GM18498 (cell line): ENCODE data around the gene WDR27.
"Not testable (repeated sequence)": the region's sequence is repeated elsewhere in the genome, so short reads cannot be mapped to it uniquely, and the experiment has no call there.

Experiments used
- ATAC-seq: cut with Tn5 transposase; IDR thresholded peaks from one replicate; pipeline ENCODE4 v1.9.1; 2021; ENCODE audit warnings: mild to moderate bottlenecking, moderate library complexity; ENCODE audit not compliant: unreplicated experiment

The WDR27 gene

DNA sequence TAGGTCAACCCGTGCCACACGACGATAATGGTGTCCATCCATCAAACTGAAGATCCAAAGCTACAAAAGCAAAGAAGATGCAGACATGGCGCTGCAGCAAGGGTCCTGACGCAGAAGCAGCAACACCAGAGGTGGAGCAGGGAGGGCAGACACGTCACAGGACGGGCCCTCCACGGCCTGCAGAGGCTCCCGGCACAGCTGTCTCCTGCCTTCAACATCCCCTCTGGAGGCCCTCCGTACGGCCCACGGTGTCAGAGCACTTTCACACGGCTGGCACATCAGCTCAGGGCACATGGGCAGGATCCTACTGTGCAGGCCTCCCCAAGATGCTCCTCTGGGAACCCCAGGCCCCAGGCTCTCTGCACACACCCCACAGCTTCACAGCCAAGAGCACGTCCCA, 37.6 kb downstream of the WDR27 start:
- ATAC-seq: no peak

DNA sequence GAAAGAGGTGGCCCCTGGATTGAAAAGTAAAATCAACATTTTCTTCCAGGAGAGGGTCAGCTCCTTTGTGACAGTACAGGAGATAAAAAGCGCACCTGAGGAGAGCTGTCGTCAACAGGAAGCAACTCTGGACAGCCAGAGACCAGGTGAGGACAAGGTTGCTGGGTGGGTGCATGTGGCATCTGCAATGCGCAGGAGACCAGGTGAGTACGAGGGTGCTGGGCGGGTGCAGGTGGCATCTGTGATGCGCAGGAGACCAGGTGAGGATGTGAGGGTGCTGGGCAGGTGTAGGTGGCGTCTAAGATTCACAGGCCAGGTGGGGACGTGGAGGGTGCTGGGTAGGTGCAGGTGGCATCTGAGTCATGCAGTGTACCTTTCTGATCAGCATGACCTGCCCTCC, 38.4 kb downstream of the WDR27 start:
- no peak for ATAC-seq

DNA sequence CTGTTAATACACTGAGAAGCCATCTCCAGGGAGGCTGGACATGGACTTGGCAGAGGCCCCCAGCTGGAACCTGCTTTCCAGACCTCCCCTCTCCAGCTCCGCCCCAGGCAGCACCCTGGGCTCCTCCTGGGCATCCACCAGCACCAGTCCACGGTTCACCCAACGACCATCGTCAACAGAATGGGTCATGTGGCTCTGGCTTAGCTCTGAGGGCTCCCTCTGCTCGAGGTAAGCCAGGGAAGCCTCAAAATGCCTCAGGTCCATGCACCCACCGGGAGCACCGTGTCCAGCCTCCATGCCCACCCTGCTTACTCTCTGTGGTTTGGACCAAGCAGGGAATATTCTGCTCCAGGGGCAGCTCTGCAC, 40.5 kb downstream of the WDR27 start:
- no peak for ATAC-seq

DNA sequence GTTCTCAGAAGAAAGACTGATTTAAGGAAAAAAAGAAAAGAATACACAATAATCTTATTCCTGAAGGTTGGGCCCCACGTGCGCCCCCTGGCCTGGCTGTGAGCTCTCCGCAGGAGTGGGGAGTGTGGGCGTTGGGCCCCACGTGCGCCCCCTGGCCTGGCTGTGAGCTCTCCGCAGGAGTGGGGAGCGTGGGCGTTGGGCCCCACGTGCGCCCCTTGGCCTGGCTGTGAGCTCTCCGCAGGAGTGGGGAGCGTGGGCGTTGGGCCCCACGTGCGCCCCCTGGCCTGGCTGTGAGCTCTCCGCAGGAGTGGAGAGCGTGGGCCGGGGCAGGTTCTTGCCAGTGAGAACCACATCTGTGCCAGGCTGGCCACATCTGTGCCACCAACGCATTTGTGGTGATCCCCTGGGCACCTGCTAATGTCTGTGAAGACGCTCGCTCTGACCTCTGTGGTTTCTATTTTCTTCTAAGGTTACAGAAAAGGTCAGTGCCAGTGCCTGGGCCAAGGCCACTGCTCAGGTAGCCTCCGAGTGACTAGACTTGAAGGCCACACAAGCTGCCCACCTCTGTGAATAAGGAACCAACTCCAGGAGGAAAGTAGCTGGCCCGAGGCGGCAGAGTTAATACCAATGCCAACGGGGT, 41.0 kb downstream of the WDR27 start:
- no peak for ATAC-seq

DNA sequence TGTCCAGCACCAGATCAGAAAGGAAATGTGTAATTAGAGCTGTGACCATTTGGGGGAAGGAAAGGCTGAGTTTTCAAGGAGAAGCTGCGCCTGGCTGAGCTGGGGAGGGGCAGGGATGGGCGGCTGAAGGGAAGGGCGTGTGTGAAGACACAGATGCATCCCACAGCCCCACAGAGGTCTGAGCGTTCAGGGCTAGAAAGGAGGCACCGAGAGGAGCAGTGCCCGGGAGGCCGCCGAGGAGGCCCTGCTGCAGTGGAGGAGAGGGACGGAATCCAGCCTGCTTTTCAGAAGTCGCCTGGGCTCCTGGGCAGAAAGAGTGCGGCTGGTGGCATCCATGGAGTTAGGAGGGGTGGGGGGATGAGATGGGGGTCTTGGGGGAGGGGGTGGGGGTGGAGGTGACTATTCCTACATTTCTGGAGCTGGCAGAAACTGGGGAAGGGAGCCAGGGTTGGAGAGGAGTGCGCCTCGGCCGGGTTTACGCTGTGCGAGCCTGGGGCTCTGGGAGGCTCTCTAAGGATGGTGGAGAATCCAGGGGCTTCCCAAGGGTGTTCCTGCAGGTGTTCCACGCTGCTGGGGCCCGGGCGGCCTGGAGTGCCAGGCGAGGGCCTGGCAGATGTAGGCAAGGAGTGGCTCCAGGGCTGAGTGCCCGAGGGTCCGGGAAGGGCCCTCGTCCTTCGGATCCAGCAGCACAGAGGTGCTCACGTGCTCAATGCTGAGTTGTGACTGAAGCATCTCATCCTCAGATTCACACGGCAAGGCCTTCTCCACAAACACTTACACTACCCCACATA, 41.8 kb downstream of the WDR27 start:
- ATAC-seq: no peak

DNA sequence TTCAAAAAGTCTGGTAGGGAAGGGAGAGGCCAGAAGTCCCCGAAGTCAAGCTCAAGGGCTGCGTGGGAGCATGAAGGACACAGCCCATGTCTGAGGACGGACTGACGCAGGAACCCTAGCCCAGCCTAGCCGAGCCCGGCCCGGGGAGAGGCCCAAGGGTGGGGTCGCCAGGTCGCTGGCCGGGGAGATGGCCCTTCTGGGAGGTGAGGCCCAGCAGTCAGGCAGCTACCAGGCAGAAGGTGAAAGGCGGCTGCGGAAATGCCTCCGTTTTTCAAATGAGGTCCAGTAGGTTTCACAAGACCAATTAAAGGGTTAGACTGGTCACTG, 44.6 kb downstream of the WDR27 start:
- ATAC-seq: no peak

DNA sequence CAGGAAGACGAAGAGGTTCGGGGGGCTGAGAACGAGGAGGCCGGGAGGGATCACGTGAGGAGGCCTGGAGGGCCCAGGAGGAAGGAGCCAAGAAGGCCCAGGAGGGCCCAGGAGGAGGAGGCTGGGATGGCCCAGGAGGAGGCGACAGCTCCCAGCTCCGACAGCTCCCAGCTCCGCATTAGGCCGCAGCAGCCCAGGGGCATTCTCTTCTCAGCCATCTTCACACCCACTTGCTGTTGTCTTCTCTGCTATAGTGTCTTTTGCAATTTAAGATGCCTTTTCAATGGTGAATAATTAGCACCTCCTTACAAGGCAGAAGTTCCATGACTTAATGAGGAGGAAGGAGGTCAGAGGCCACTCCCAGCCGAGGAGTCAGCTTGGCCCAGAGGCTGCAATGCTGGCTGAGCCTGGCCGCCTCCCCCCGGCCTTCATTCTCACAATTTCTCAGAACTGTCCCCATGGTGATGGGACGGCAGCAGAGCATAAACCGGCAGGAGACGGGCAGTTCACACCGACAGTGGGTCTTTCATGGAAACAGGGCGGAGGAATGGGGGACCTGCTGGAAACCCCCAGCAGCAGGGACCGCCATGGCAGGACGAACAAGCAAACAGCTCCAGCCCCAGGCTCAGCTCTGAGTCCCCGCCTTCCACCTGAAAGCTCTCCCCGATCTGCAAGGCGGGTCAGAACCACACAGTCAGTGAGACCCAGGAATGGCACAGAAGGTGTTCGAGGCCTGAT, 45.1 kb downstream of the WDR27 start:
- no peak for ATAC-seq

DNA sequence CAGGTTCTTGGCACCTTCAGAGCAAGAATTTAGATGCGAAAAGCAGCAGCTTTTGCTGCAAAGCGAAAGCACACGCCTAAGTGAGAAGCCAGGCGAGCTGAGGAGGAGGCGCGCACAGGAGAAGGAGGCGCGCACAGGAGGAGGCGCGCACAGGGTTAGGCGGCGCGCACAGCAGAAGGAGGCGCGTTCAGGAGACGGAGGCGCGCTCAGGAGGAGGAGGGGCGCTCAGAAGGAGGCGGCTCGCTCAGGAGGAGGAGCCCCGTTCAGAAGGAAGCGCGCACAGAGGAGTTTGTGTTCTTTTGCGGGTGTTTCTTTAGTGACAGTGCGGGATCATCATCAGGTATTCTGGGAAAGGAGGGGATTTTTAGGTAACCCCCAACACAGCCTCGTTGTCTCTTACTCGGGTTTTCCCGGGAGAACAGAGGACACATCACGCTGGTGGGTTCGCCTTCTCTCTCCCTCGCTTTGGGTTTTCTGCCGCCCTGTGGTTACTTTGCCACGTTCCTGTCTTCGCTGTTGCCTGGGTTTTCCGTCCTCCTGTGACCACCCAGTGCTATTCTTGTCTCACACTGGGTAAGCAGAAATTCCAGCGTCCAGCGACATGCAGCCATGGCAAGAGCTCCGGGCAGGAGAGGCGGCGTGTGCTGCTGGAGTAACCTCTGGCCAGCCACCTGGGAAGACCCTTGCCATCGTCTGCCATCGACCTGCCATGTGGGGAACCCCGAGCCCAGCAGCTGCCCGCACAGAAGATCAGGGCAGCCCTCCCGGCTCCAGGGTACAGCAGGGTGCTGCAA, 47.0 kb downstream of the WDR27 start:
- ATAC-seq: peak; percentile 96

DNA sequence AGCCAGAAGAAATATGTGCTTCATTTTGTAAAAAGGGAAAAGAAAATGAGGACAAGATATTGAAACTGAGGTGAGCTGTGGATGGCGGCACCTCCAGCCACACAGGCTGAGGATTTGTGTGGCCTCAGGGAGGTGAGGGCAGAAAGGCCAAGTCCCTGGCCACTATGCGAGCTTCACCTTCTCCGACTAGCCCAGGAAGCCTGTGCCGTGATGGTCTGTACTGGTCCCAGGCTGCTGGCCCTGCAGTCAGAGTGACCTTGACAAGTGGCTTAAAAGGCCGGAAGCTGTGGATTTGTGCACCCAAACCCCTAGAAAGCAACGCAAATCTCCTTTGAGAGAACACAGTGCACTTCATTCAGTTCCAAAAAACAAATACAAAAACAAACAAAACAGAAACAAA, 48.1 kb downstream of the WDR27 start:
- ATAC-seq: no peak

DNA sequence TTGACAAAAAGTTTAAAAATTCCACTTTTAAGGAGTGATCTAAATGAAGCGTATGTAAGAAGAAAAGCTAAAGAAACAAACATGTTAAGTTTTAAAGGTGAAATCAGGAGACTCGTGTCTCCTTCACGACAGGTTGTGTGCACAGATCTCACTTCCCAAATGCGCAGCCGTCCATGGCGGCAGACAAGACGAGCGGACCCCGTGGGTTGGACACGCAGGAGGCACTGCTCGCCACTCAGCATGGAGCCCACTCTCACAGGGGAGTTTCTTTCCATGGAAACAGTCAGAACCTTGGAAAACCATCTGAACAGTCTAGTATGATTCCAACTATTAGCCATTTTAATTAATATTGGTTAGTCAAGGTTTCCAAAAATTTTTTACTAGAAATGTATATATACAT, 48.9 kb downstream of the WDR27 start:
- ATAC-seq: no peak

DNA sequence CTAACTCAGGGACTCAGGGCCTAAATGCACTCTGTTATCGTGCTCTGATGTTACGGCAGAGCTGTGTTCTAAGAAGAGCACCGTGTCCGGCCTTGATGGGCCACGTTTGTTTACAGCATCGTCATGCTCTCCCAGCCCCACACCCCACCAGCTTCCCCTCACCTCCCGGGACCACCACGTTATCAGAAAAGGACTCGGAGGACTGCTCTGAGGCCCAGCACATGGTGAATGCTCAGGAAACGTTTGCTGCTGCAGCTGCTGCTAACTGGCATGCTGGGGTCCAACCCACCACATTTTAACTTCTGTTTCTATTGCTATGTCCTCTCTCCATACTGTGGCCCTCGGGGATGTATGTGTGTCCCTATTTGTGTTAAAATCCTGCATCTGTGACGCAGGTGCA, 50.3 kb downstream of the WDR27 start:
- ATAC-seq: no peak

DNA sequence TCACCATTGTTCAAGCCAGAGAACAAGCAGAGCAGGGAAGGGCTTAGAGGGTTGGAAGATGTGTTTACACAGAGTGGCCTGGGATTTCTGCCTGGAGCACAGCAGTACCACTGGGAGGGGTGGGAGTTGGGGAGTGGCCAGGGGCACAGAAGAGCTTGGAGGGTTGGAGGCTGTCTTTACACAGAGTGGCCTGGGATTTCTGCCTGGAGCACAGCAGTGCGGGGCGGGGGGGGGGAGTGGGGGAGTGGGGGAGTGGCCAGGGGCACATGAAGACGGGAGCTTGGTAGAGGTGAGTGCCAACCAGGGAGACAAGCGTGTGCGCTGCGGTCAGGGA, 50.9 kb downstream of the WDR27 start:
- ATAC-seq: no peak

DNA sequence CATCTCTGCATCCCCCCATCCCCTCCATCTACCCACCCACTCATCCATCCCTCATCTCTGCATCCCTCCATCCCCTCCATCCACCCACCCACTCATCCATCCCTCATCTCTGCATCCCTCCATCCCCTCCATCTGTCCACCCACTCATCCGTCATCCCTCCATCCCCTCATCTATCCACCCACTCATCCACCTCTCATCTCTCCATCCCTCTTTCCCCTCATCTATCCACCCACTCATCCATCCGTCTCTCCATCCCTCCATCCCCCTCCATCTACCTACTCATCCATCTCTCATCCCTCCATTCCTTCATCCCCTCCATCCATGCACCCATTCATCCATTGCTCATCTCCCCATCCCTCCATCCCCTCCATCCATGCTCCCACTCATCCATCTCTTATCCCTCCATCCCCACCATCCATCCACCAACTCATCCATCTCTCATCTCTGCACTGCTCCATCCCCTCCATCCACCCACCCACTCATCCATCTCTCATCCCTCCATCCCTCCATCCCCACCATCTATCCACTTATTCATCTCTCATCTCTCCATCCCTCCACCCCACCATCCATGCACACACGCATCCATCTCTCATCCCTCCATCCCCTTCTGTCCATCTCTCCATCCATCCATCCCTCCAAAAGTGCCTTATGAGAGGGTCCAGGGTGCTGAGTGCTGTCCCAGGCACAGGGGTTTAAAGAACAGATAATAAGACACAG, 51.4 kb downstream of the WDR27 start:
- no peak for ATAC-seq

DNA sequence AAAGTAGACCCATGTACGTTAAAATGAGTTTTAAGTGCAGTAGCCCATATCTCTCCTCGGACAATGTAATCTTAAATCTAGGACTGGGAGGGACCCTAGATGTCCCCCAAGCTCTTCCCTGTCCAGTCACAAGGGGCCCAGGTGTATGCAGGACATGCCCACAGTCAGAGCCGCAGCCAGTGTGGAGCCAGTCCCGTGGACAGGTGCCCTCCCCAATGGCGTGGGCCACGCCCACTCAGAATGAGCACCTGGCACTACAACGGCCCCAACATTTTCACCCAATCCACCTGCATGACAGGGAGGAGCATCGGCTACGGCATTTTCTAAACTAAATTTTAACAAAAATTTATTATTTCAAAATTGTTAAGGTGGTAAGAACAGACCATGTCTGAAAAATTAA, 53.2 kb downstream of the WDR27 start:
- no peak for ATAC-seq

DNA sequence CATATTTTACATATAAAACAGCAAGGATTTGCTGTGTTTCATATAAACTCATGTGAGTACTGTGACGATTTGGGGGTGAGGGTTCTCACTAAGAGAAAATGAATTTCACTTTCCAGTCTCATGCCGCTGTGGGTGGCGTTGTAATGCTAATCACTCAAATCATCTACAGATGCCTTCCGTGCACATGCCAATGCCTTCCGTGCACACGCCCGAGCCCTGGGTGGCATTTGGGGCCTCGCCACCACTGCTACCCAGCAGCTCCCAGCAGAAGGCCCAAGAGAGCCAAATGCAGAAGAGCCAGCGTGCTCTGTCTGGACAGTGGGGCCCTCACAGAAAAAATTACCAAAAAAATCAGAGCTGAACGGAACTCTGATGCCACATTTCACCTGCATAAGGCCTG, 53.7 kb downstream of the WDR27 start:
- ATAC-seq: no peak

DNA sequence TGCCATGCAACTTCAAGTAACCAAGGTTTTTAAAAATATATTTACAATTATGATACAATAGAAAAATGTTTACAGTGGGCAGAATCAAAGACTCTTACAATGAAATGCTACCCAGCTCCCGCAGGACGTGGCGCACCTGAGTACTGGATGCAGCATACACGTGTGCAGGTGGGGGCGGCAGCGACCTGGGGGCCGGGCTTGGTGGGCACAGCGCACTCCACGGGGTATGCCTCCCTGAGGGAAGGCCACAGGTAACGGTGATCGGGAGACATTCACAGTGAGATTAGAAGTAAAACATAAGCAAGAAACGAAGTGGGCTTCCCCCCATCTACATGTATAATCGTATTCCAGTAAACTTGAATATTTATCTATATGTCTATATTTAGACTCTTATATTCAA, 54.2 kb downstream of the WDR27 start:
- ATAC-seq: no peak

DNA sequence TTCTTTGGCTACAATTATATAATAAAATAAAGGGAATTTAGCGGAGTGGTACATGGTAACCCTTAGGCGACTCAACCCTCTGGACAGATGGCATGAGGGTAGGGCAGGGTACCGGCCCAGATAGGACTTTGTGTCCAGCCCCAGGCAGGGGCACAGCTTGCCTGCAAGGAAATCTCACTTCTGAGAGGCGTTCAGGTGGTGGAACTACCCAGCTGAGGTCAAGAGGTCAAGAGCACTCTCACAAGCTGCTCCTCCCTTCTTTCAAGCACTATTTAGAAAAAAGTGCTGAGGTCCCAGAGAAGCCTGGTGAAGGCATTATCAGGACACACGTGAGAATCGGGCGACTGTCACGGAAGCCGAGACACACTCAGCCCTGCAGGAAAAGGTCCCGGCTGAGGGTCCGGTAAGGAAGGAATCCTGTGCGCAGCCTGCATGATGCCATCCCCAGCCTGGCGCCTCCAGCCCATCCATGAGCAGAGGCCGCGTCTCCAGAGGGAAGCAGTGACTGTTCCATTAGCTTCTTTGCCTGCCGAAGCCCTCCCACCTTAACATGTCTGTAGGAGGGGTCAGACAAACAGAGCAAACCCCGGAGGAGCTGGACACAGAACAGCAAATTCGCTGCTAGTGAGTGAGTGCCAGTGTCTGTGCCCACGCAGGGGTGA, 54.8 kb downstream of the WDR27 start:
- no peak for ATAC-seq

DNA sequence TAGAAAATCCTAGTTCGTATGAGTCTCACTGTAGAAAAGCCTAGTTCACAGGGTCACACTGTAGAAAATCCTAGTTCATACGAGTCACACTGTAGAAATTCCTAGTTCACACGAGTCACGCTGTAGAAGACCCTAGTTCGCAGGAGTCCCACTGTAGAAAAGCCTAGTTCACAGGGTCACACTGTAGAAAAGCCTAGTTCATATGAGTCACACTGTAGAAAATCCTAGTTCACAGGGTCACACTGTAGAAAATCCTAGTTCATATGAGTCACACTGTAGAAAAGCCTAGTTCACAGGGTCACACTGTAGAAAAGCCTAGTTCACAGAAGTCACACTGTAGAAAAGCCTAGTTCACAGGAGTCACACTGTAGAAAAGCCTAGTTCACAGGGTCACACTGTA, 56.4 kb downstream of the WDR27 start:
- ATAC-seq: not testable (repeated sequence)

DNA sequence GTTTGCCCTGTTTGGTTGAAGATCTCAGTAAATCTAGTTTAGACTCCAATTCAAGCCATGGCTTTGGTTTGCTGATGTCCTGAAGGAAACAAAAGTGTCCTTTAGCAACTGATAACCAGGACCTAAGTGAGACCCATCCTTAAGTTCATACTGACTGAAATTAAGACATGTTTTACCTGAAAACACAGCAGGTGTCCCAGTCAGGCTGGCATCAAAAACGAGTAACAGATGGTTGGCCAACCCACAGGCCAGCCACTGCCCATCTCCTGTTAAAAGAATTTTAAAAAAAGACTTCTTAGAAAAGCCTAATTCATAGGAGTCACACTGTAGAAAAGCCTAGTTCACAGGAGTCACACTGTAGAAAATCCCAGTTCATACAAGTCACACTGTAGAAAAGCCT, 58.3 kb downstream of the WDR27 start:
- ATAC-seq: no peak

DNA sequence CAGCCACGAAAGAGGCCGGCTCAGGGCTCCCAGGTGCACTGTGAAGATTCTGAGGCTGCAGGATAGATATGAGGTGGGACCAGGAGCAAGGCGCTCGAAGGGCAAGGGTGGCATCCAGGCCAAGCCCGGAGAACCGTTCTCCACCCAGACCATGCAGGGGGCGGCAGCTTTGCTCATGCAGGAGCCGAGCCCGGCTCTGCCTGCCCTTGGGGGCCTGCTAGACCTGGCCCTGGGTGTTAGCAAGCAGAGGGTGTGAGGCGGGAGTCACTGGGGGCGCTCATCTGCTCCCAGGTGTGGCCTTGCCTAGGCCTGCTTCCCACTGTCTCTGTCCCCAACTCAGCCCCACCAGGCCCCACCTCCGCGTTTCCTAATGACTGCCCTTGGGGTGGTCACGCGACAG, 59.4 kb downstream of the WDR27 start:
- ATAC-seq: no peak
